ENCODE results near the gene BCDIN3D.
"Not testable (repeated sequence)": the region's sequence is repeated elsewhere in the genome, so short reads cannot be mapped to it uniquely, and the experiment has no call there.

BCDIN3D gene

DNA sequence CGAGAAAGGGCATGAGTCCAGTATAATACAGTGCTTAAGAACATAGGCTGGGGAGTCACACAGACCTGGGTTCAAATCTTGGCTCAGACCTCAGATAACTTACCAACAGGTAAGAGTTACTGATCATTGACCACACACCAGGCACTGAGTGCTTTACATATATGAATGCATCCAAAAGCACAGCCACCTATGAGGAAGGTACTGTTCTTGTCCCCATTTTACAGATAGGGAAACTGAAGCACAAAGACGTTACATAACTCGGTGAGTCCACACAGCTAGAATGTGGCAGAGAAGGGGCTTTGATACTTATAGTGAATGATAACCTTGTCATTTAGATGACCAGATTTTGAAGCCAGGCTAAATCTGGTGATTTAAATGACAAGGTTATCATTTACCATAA lies 33.2 kb upstream of the BCDIN3D start:
- DNase-seq: no peak

DNA sequence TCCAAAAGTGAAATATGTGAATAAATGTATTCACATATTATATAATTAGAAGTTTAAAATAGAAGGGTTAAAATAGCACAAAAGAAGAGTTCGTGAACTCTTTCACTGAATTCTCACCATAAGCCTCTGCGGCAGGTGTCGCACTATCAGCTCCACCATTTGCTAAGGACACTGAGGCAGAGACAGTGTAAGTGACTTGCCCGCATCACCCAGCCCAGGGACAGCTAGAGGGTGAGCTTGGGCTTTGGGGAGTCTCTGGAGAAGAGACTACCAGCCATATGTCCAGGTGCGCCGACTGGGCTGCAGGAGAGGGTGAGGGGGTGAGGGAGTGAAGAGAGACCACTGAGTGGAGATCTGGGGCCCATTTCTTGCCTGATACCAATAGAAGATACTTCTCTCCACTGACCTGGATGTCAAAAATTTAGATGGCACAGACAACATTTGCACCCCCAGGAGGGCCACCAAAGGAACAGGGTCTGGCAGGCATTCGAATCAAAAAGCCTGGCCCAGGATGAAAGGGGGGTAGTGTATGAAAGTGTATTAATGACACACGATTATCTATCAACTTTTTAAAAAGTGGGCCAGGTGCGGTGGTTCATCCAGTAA lies 32.3 kb upstream of the BCDIN3D start:
- no peak for DNase-seq

DNA sequence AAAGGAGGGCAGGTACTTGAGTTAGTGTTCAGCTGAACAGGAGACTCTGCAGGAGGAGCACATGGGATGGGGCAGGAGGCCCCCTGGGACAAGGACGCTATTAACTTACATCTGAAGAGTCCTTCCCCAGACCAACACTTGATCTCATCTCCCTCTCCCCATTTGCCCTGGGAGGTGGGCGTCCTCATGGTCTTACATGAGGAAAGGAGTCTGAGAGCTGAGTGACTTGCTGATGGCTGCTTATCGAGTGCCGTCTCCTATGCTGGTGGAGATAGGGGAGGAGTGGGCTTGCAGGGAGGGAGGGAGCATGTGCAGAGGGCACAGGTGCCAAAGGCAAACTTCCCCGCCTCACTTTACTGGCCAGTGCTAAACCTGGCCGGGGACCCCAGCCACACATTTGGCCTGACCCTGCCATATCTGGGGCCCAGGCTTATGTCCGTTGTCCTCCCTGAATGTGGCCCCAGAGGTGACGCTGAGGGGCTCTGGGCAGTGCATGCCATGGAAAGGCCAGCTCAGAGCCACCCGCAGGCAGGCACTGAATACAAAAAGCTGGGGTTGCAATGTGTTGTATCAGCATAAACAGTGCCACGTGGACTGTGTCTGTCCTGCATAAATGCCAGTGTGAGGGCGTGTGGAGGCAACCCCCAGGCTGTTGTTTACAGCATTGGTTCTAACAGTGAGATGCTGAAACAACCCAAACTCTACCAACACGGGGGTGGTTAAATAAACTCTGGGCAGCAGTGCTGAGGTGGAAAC lies 31.4 kb upstream of the BCDIN3D start:
- DNase-seq: no peak

DNA sequence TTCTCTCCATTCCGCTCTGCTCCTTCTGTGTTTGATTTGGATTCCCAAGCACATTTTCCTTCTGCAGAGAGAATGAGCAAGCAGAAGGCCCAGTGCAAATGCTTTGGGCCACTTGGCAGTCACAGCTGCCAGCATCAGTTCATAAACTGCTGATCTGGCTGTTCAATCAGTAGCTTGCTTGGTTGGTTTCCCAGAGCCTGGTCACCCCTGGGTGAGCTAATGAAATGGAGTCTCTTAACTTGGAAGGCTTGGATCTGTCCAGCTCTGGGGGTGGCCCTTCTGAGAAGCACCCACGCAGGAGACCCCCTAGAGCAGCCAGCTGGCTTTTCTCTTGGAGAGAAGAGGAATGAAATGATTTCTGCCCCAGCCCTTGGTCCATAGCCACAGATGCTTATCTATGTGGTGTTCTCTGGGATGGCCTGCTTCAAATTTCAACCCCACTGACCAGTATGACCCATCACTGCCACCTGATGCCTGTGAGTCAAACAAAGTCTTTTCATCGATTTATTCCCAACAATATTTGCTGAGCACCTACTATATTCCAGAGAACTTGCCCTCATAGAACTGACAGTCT lies 30.5 kb upstream of the BCDIN3D start:
- DNase-seq: no peak

DNA sequence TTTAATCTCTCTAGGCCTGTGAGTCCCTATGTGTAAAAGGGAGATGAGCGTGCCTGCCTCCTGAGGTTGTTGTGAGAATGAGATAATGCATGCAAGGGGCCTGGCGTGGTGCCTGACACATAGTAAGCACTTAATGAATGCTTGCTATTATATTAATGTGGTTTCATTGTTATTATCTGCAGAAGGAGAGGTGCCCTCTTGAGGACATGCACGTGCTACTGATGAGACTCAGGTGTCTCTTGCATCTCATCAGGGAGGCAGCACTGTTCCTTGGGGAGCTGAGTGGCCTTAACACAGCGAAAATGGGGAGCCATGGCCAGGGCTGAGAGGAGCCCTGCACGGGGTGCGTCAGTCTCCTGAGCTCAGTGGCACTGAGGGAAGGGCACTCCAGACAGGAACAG lies 29.9 kb upstream of the BCDIN3D start:
- no peak for DNase-seq

DNA sequence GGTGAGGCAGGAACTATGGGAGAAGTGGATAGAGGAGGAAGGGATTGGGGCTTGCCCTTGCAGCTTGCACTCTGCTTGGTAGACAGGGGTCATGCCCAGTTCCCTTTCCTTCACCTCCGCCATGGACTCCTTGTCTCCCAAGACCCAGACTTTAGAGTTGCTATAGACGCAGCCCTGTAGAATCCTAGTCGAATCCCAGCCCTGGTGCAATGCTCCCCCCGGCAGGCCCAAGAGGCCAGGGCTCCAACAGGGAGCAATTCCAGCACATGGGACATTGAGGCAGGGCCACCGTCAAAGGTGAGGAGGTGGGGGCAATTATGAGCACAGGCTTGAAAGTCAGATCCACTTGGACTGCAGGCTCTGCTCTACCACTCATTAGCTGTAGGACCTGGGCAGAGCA lies 29.5 kb upstream of the BCDIN3D start:
- DNase-seq: no peak

DNA sequence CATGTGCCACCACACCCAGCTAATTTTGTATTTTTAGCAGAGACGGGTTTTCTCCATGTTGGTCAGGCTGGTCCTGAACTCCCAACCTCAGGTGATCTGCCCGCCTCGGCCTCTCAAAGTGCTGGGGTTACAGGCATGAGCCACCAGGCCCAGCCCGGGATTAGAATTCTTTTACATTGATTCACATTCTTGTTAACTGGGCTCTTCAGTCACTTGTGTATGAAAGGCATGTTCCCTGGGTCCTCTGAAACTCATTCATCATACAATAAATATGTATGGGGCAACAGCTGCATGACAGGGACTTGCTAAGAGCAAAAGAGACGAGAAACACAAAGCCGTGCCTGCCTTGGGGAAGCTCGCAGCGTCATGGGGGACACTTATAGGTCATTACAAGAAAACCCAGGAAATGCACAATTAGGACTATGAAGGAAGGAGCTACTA lies 28.9 kb upstream of the BCDIN3D start:
- DNase-seq: not testable (repeated sequence)

DNA sequence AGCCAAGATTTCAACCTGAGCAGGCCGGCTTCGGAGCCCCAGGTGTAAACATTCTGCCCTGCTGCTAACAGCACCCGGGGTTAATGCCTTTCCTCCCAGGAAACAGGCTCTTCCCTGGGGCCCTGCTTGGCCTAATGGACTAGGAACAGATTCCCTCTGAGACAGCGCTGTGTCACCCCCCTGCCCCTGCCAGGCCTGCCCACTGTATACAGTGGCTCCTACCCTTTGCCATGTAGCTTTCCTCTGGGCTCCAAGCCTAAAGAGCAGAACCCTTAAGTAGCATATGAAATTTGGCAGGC lies 28.3 kb upstream of the BCDIN3D start:
- DNase-seq: no peak

DNA sequence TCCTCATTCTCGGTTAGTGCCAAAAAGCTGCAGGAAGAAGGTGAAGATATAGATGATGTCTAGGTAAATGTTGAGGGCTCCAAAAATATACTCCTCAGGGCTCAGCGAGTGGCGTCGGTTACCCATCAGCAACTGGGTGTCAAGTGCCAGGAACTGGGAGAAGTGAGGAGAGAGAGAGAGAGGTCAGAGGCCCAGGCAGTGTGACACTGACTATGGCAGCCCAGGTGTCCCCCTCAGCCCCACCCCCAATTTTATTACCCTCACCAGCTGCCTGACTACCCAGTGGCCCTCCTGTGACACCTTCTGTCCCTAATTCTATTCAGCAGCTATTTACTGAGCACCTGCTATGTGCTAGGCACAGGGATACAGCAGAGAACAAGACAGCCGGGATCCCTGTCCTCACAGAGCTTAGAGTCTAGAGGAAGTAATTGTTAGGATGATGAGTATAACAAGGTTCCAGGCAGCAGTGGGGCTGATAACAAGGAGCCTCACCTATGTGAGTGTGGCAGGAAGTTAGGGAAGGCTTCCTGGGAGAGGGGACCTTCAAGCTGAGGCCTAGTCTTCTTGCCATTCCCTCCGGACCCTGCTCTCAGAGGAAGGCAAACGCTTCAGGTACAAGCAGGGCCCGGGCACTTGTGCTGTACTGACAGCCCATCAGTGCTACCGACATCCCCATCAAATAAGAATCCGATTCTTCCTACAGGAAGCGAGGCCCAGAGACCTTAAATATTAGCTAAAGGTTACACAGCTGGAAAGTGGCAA lies 27.8 kb upstream of the BCDIN3D start:
- no peak for DNase-seq

DNA sequence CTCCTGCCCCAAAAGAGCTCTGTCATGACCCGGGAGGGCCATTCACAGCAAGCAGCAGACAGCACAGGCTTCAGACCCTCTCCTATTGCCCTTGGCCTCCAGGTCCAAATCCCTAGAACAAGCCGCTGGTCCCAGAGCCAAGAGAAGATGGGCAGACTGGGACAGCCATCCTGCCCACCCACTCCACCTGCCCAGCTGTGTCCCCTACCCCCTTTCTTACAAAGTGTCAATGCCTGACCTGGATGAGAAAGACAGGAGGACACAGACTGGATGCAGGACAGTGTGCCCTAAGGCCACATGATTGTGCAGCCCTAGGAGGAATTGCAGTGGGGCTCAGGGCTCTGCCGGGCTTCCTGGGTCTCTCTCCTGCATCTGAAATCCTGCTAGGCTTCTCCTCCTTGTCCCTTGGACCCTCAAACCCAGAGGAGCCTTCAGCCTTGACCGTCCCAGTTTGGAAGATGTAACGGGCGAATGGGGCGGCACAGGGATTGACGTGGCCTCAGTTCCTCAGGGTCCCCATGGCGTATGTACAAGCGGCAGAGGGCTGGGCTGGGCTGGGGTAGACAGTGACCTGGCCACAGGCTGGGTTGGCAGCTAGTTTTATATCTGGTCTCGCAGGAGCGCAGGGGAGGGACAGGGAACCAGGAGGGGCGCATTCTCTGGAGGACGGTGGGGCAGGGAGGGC lies 27.1 kb upstream of the BCDIN3D start:
- no peak for DNase-seq

DNA sequence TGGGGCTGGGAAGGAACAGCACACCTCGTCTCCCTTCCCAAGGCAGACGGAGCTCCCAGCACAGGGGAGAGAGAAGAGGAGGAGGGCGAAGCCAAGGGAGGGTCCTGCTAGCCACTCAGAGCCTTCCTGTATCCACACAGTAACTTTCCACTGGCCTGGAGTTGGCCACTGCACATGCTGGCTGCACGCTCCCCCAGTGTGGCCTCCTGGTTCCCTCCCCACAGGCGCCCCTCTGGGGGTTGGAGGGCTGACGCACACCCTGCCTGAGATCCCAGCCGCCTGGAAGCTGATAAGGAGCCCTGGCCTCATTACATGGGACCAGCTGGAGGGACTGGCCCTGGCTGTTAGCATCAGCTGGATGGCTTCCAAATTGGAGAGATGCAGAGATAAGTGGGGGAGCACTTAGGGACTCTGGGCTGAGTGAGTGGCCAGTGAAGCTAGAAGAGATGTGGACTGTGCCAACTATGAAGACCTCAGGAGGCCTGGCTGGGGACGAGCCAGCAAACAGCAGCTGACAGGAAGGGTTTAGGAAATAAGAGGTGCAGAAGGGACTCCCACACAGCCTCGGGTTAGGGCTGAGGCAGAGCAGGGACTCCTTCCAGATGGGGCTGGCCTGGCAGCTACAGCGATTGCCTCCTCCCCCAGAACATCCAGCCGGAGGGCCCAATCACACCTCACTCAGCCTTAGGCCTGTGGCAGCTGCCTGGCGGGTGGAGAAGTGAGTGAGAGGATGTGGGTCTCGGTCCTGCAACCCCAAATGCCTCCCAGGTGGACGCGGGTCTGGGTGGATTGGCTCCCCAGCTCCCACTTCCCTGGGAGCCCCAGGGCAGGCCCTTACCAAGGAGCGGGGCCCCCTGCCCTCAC lies 26.3 kb upstream of the BCDIN3D start:
- DNase-seq: no peak

DNA sequence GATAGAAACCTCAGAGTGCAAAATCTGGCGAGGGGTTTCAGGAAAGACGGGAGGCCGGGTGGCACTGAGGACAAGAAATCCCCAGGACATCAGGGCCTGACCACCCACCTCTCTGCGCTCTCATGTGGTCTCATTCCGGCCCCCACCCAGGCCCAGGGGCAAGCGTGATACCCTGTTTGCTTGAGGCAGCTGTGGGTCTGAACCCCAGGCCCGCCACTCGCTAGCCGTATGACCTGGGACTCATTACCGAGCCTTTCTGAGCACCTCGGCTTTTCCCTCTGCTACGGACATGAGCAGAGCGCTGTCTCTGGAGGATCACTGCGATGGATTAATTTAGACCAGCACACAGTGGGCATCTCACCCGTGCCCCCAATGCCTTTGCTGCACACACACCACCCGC lies 25.5 kb upstream of the BCDIN3D start:
- no peak for DNase-seq

DNA sequence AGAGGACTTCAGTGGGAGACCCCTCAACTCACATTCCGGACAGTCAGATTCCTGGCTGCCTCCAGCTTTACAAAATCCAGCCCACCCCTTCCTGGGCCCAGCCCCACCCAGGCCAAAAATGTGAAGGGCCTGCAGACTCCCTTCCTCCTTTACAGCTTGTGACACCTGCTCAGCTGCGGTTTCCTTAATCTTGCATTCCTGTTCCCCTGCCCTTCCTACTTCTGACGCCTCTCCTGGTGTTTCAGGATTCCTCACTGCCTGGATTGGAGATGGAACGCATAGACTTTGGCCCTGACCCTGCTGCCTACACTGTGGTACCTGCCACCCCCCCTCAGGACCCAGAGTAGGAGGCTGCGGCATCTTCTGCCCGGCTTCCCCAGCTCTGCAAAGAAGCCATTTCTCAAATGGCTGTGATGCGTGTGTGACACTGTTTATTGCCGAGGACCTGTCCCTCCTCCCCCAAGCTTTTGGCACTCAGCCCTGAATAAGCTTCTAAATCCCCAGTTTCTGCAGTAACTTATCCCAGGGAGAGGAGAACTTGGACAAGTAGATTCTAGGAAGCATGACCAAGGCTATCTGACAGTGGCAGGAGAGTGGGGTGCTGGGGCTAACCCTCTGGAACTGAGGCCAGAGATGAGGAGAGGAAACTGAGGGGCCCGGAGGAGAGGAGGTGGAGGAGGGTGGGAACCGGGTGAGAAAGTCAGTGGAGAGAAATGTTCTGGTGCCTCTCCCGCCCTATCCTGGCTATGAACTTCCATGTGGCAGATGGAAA lies 24.9 kb upstream of the BCDIN3D start:
- no peak for DNase-seq

DNA sequence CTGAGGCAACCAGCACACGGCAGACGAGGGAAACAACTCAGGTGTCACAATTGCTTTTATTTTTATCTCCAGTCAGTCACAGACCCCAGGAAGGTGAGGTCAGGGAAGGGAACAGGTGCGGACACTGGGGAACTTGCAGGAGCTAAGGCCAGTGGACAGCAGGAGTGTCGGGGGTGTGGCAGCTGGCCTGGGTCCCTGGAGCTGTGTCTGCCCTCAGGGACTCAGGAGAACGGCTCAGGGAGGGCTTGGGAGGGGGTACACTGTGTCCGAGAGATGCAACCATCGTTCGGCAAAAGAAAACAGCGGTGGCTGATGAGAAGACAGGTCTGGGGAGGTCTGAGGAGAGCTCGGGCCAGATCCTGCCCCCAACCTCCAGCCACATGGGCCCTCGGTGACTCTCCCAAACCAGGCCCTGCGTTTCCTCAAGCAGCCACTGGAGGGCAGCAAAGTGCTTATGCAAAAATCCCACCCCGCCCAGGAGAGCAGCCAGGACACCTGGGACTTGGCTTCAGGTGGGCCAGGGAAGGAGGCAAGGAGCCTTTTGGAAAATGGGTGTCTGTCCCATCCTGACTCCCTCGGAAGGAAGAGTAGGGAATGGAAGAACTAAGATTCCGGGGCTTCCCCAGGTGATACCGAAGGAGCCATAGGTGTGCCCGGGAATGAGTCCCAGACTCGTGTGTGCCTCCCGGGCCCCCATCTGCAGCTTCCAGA lies 24.1 kb upstream of the BCDIN3D start:
- peak; percentile 2 for DNase-seq

DNA sequence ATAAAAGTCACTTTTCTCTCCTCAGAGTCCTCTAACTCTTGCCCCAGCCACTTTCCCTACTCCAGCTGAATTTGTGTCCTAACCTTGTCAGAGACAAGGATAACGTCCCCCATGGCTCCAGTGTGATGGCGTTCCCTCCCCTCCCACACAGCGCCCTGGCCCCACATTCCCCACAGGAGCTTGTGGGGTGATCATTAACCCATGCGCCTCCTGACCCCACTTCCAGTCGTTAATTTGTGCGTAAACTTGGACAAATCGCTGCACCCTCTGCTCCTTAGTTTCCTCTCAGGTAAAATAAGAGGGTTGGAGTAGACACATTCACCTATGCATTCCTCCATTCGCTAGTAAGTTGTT lies 22.9 kb upstream of the BCDIN3D start:
- DNase-seq: no peak

DNA sequence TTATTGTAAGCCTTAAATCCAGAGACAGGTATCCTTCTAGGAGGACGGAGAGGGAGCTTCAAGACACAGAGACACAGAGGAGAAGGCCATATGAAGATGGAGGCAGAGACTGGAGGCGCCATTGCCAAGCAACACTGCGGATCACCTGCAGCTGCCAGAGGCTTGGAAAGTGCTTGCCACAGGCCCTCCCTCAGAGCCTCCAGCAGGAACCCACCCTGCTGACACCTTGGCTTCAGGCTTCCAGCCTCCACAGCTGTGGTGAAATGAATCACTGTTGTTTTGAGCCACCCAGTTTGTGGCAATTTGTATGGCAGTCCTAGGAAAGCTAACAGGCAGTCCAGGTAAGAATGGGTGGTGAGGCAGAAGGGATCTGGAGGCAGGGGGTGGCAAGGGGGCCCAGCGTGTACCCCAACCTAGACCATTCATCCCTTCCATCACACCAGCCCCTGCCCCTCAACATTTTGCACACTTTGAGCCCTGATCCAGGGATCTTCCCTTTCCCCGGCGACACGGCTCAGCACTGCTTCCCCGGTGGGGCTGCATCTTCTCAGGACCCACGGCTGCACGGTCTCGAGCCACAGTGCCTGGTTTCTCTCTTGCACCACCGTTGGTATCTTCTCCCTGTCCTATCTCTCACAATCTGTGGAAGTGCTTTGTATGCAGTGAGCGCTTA lies 22.3 kb upstream of the BCDIN3D start:
- no peak for DNase-seq

DNA sequence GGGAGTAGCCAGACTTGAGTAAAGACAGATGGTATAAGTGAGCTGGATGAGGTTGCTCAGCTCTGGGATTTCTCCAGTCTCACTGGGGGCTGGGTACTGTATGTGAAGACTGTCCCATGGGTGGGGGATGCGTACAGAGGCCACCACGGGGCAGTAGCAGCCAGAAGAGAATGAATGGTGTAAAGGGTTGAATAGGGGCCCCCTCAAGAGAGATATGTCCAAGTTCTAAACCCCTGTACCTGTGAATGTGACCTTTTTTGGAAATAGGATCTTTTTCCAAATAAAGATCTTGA lies 21.8 kb upstream of the BCDIN3D start:
- no peak for DNase-seq

DNA sequence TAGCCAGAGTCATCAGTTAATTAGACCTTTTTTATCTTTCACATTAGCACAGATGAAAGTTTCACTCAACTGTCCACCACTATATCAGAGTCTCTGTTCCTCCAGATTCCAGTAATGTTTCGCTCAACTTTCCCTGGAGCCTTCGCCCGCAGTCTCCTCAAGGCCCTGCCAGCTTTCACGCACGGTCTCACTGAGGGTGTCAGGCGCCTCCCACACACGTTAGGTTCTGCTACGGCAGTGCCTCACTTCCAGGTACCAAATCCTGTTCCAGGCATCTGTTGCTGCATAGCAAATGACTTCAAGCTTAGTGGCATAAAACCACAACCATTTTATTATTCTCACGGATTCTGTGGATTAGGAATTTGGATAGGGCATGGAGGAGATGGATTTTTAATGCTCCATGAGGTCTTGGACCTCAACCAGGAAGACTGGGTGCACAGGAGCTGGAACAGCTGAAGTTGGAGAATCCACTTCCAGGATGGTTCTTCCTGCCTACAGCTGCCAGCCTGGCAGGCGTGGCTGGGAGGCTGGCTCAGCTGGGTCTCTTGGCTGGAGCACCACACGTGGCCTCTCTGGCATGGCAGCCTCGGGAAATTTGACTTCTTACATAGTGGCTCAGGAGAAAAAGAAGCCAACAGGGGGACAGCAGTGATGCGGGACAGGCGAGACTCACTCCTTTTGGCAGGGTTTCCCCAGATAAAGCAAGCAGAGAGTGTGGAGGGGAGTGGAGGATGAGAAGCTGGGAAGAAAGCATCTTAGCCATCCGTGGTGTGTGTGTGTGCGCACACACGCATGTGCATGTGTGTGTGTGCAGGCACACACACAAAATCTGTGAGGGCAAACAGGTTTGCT lies 21.3 kb upstream of the BCDIN3D start:
- DNase-seq: no peak

DNA sequence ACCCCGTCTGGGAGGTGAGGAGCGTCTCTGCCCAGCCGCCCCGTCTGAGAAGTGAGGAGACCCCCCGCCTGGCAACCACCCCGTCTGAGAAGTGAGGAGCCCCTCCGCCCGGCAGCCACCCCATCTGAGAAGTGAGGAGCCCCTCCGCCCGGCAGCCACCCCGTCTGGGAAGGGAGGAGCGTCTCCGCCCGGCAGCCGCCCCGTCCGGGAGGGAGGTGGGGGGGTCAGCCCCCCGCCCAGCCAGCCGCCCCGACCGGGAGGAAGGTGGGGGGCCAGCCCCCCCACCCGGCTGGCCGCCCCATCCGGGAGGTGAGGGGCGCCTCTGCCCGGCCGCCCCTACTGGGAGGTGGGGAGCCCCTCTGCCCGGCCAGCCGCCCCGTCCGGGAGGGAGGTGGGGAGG lies 18.0 kb upstream of the BCDIN3D start:
- not testable (repeated sequence) for DNase-seq

DNA sequence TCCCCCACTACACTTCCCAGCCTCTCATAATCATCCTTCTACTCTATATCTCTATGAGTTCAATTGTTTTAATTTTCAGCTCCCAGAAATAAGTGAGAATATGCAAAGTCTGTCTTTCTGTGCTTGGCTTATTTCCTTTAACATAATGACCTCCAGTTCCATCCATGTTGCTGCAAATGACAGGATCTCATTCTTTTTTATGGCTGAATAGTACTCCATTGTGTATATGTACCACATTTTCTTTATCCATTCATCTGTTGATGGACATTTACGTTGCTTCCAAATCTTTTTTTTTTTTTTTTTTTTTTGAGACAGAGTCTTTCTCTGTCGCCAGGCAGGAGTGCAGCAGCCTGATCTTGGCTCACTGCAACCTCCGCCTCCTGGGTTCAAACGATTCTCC lies 13.0 kb upstream of the BCDIN3D start:
- not testable (repeated sequence) for DNase-seq

All from NCI-H1048 (cell line).